Skeletal muscle tissue (tissue), 4 donors: ENCODE data around the gene PCBP2. TPM values are rescaled to one million over a fixed set of nuclear protein-coding genes. Genes with fewer than 3 reads are reported as not detected.
A peak's percentile ranks its signal among the peaks of the same experiment; 100 is the strongest.
"Not testable (repeated sequence)": the region's sequence is repeated elsewhere in the genome, so short reads cannot be mapped to it uniquely, and the experiment has no call there.

Experiments
- H3K27ac ChIP-seq: one replicate; pipeline ENCODE4 v1.7.0; 2013; ENCODE audit warnings: mild to moderate bottlenecking, low read depth, low read length, inconsistent platforms
- H3K27me3 ChIP-seq, 3 donors: one replicate each; pipeline ENCODE4 v1.7.0; 2013; ENCODE audit warnings: low read length in 3 of 3; ENCODE audit not compliant: control insufficient read depth in 3 of 3, insufficient read depth in 3 of 3
- H3K36me3 ChIP-seq, 3 donors: one replicate each; pipeline ENCODE4 v1.7.0; 2013; ENCODE audit warnings: low read length in 3 of 3; ENCODE audit not compliant: control insufficient read depth in 3 of 3, insufficient read depth in 3 of 3
- H3K4me1 ChIP-seq, 3 donors: one replicate each; pipeline ENCODE4 v1.7.0; 2013; ENCODE audit warnings: low read length in 3 of 3, mild to moderate bottlenecking in 3 of 3; ENCODE audit not compliant: control insufficient read depth in 3 of 3, insufficient read depth in 3 of 3
- H3K4me3 ChIP-seq, 3 donors: one replicate each; pipeline ENCODE4 v1.7.0; 2013; ENCODE audit warnings: low read length in 3 of 3
- H3K9ac ChIP-seq, 3 donors: one replicate each; pipeline ENCODE4 v1.7.0; 2013; ENCODE audit warnings: low read length in 3 of 3, mild to moderate bottlenecking in 3 of 3, moderate library complexity in 2 of 3, low read depth in 1 of 3
- H3K9me3 ChIP-seq, 3 donors: one replicate each; pipeline ENCODE4 v1.7.0; 2013; ENCODE audit warnings: low read length in 3 of 3; ENCODE audit not compliant: control insufficient read depth in 3 of 3
- total RNA-seq: library from RNA; depleted of rRNA; stranded (reverse); fragments of >200 nt; gene quantifications from one replicate; pipeline ENCODE4 v1.2.3, GENCODE V29; 2014
- donor health status: Osteomylitis.

Gene PCBP2
- 281 TPM for total RNA-seq

DNA sequence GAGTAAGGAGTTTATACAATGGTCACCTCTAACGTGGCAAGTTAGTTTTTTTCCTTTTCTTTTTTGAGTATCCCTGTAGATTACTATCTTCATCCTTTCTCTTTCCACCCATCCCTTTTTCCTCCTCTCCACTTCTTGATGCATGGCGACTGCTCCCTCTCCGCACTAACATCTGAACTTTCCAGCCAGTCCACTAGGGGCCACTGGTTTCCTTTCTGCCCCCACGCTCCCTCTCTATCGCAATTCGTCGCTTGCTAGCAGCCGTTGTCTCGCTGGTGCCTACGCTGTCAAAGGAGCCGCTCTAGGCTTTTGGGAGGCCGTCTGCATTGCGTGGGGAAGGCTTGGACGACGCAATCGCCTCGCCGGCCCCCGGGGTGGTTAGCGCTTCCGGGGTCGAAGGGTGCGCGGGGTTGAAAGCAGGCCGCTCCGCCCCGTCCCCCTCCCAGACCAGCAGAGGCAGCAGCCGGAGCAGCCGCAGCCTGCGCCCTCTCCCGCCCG, at the start of gene PCBP2:
PCBP2 (plus strand) TSS at position 442 of the 498 bp plus-strand sequence. CDS start 2,699 bp downstream, outside the sequence.
- Histone ChIP-seq H3K9ac (peak within 1 kb of the TSS; percentile 94 to 97 (median 96)), H3K9me3 (no peaks in the 10 kb centered on the region), H3K27me3 (no peaks in the 10 kb centered on the region), H3K27ac (peak within 1 kb of the TSS; percentile 98), H3K4me3 (peak within 1 kb of the TSS; percentile 79 to 83 (median 83)), H3K36me3 (peaks cover 19 to 29% (median 21%) of the 10 kb centered on the region in 3 donors), H3K4me1 (peaks cover 22 to 33% (median 26%) of the 10 kb centered on the region in 3 donors)

DNA sequence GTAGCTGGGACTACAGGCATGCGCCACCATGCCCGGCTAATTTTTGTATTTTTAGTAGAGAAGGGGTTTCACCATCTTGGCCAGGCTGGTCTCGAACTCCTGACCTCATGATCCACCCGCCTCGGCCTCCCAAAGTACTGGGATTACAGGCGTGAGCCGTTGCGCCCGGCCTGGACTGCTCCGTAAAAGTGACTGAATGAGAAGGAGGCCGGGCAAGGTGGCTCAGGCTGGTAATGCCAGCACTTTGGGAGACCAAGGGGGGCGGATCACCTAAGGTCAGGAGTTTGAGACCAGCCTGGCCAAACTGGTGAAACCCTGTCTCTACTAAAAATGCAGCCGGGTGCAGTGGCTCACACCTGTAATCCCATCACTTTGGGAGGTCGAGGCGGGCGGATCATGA, 49.6 kb upstream of the PCBP2 start:
- not testable (repeated sequence) for H3K27me3 ChIP-seq, H3K9me3 ChIP-seq, H3K27ac ChIP-seq, H3K36me3 ChIP-seq, H3K9ac ChIP-seq, H3K4me3 ChIP-seq, H3K4me1 ChIP-seq

DNA sequence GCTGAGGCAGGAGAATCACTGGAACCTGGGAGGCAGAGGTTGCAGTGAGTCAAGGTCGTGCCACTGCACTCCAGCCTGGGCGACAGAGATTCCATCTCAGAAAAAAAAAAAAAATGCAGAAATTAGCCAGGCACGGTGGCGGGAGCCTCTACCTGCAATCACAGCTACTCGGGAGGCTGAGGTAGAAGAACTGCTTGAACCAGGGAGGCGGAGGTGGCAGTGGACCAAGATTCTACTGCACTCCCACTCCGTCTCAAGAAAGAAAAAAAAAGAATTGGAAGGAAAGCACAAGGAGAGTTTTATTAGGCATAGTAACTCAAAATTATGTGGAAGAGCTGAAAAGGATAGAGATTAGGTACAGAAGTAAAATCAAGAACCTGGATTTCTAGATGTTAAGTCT, 49.0 kb upstream of the PCBP2 start:
- no peaks in the 10 kb centered on the region for H3K9me3 ChIP-seq
- peaks cover 3 to 6% (median 4%) of the 10 kb centered on the region in 3 donors for H3K36me3 ChIP-seq
- no peaks in the 10 kb centered on the region for H3K27me3 ChIP-seq
- H3K9ac ChIP-seq = no peak overlapping the region
- H3K4me3 ChIP-seq = no peak overlapping the region
- no peak overlapping the region for H3K27ac ChIP-seq
- H3K4me1 ChIP-seq = no peaks in the 10 kb centered on the region

DNA sequence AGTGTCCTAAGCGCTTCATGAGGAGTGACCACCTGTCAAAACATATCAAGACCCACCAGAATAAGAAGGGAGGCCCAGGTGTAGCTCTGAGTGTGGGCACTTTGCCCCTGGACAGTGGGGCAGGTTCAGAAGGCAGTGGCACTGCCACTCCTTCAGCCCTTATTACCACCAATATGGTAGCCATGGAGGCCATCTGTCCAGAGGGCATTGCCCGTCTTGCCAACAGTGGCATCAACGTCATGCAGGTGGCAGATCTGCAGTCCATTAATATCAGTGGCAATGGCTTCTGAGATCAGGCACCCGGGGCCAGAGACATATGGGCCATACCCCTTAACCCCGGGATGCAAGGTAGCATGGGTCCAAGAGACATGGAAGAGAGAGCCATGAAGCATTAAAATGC, 41.0 kb upstream of the PCBP2 start:
- H3K4me1 ChIP-seq = no peaks in the 10 kb centered on the region
- H3K9me3 ChIP-seq = no peaks in the 10 kb centered on the region
- H3K27me3 ChIP-seq = no peaks in the 10 kb centered on the region
- no peak overlapping the region for H3K27ac ChIP-seq
- no peak overlapping the region for H3K4me3 ChIP-seq
- no peak overlapping the region for H3K9ac ChIP-seq
- H3K36me3 ChIP-seq = peaks cover 20 to 34% (median 34%) of the 10 kb centered on the region in 3 donors

DNA sequence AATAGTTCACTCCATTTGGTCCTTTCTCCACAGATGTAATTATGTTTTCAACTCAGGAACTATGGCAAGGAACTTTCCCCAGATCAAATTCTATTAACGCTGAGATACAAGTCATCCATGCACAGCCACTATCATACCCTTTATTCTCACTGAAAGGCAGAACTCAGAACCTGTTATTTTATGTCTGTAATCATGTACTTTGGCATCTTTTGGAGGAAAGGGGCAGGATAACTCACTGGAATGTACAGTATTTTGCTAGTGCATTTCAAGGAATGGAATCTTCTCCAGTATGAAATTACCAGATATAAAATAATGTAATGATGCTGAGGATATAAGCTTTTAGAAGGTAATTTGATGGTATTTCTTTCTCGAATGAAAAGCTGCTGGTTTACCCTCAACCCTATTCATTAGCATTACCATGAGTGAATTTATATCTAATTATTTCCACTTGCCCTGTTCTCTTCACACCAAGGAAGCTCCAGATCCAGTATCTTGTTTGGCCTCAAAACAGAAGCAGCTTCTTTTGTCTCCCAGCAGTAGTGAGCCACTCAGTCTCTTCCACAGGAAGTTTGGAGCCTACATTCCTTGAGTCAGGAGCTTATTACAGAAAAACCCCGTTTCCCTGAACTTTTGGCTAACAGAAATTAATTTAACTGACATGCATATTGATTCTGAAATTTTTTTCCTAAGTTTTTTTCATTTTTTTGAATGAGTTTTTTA, 38.3 kb upstream of the PCBP2 start:
- Histone ChIP-seq H3K9ac (no peak overlapping the region), H3K27me3 (no peaks in the 10 kb centered on the region), H3K9me3 (no peaks in the 10 kb centered on the region), H3K4me1 (no peaks in the 10 kb centered on the region), H3K27ac (no peak overlapping the region), H3K4me3 (no peak overlapping the region), H3K36me3 (peaks cover 19 to 30% (median 28%) of the 10 kb centered on the region in 3 donors)

DNA sequence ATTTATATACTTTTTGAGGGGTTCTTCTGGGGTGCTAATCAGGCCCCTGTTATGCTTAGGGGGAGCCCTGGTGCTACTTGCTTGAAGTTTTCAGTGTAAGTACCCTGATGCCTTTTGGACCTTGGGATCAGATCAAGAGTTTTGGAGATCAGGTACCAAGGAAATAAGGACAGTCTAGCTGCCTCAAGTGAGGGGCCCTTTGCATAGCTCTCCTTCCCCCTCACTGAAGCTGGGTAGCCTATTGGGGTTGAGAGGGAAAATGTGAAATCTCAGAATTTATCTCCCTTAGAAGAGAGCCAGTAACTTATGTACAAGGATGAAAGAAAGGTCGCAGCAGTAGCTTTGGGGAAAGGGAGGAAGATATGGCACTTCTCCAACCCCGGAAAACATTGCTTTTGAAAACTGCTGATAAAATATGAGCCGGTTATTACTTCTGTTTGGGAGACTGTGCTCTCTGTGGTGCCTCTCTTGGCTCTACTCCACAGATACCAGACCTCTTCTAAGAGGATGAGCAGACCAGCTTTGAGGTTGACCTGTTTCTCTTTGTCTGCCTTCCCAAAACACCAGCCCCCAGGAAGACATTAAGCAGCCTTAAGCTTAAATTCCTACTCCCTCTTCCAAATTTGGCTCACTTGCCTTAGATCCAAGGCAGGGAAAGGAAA, 37.0 kb upstream of the PCBP2 start:
- Histone ChIP-seq H3K27ac (no peak overlapping the region), H3K4me1 (no peaks in the 10 kb centered on the region), H3K27me3 (no peaks in the 10 kb centered on the region), H3K9me3 (no peaks in the 10 kb centered on the region), H3K4me3 (no peak overlapping the region), H3K9ac (no peak overlapping the region), H3K36me3 (peaks cover 14 to 22% (median 22%) of the 10 kb centered on the region in 3 donors)

DNA sequence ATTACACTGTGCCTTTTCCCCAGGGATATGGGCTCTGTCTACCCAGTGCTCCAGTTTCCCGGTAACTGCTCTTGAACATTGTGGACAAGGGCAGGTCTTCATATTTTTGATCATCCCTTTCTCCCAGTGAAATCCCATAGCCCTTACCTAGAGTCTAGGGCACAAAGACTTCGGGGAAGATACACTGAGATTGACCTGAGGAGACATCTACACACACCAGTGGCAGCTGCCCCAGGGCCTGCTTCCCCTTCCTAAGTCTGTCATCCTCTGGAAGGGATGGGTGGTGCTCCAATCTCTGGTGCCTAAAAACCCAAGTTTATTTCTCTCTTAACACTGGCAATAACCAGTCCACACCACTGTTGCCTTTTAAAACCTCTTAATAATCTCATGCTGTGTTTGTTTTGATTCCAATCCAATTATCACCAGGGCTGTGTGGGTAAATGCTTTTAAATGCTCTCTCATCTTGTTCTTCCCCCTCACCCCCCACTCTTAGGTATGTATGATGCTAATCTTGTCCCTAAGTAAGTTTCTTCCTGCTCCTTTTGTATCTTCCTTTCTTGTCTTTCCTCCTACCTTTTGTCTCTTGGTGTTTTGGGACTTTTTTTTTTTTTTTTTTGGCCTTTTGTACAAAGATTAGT, 36.0 kb upstream of the PCBP2 start:
- H3K9ac ChIP-seq, H3K27ac ChIP-seq, H3K4me1 ChIP-seq, H3K9me3 ChIP-seq, H3K4me3 ChIP-seq, H3K27me3 ChIP-seq: not testable (repeated sequence)
- peaks cover 11 to 19% (median 17%) of the 10 kb centered on the region in 3 donors for H3K36me3 ChIP-seq

DNA sequence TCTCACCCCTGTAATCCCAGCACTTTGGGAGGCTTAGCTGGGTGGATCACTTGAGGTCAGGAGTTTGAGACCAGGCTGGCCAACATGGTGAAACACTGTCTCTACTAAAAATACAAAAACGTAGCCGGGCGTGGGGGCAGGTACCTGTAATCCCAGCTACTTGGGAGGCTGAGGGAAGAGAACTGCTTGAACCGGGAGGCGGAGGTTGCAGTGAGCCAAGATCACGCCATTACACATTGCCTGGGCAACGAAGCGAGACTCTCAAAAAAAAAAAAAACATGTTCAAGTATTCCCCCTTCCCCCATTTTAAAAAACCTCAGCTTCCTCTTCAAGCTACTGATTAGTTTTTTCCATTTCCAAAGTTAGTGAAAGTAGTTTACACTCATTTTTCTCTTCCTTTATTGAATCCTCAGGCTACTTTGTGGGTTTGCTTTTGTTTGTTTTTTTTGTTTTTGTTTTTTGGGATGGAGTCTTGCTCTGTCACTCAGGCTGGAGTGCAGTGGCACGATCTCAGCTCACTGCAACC, 34.5 kb upstream of the PCBP2 start:
- not testable (repeated sequence) for H3K36me3 ChIP-seq, H3K4me1 ChIP-seq, H3K4me3 ChIP-seq, H3K9me3 ChIP-seq, H3K27ac ChIP-seq, H3K27me3 ChIP-seq, H3K9ac ChIP-seq

DNA sequence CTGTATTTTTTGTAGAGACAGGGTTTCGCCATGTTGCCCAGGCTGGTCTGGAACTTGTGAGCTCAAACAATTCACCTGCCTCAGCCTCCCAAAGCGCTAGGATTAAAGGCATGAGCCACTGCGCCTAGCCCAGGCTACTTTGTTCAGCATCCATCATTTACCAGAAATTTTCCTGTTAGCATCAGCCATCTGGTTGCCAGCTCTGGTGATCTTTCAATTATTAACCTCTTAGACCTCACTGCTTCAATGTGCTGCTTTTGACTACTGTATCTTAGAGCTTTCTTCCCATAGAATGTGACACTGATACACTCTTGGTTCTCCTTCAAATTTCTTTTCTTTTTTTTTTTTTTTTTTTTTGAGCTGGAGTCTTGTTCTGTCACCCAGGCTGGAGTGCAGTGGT, 33.7 kb upstream of the PCBP2 start:
- Histone ChIP-seq H3K4me1 (peaks cover 0 to 6% (median 4%) of the 10 kb centered on the region in 3 donors), H3K4me3 (no peak overlapping the region), H3K9ac (no peak overlapping the region), H3K27me3 (no peaks in the 10 kb centered on the region), H3K27ac (no peak overlapping the region), H3K36me3 (peaks cover 0 to 3% (median 2%) of the 10 kb centered on the region in 3 donors), H3K9me3 (no peaks in the 10 kb centered on the region)

DNA sequence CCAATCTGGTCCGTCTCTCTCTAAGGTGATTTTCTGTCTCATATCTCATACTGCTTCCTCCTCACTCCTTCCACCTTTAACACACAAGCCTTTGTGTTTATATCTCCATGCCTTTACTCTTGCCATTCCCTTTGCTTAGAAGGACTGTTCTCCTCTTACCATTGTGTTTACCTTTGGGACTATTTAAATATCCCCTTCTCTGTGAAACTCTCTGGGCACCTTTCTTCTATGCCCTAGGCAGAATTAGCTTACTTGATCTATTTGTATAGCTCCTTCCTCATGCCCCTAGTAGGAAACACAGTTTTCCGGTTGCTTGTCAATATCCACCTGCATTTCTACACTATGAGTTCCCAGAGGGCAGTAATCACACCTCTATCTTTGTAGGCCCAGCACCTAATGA, 32.1 kb upstream of the PCBP2 start:
- H3K9me3 ChIP-seq = no peaks in the 10 kb centered on the region
- no peak overlapping the region for H3K4me3 ChIP-seq
- H3K4me1 ChIP-seq = peaks cover 0 to 6% (median 4%) of the 10 kb centered on the region in 3 donors
- no peak overlapping the region for H3K9ac ChIP-seq
- no peaks in the 10 kb centered on the region for H3K36me3 ChIP-seq
- H3K27me3 ChIP-seq = no peaks in the 10 kb centered on the region
- no peak overlapping the region for H3K27ac ChIP-seq
